KG1 (cell line): Measurements from ENCODE around the gene TADA3.
A peak's percentile ranks its signal among the peaks of the same experiment; 100 is the strongest.
"Not testable (repeated sequence)": the region's sequence is repeated elsewhere in the genome, so short reads cannot be mapped to it uniquely, and the experiment has no call there.

Experiments
- DNase-seq: peaks from one replicate; lab custom pipeline; 2025; lab: John Stamatoyannopoulos, UW

TADA3 gene

GRCh38 chr3:9783954-9784353 lies 8.3 kb downstream of the TADA3 start:
- DNase-seq: no peak

- no peak for DNase-seq
These were observed 9.5 kb downstream of the TADA3 start for GRCh38 chr3:9782770-9783169.

- no peak for DNase-seq
These were observed 10.2 kb downstream of the TADA3 start for GRCh38 chr3:9781978-9782603.

- DNase-seq: no peak
These were observed 10.7 kb downstream of the TADA3 start for GRCh38 chr3:9781551-9781950.

GRCh38 chr3:9780910-9781309 lies 11.4 kb downstream of the TADA3 start:
- DNase-seq: no peak

- no peak for DNase-seq
These were observed 11.8 kb downstream of the TADA3 start for GRCh38 chr3:9780458-9780812.

- DNase-seq: peak; percentile 97
These were observed 12.4 kb downstream of the TADA3 start for GRCh38 chr3:9779721-9780457.

- no peak for DNase-seq
These were observed 13.1 kb downstream of the TADA3 start for GRCh38 chr3:9779075-9779593.

GRCh38 chr3:9778143-9779074 lies 13.9 kb downstream of the TADA3 start:
- no peak for DNase-seq

GRCh38 chr3:9777694-9778021 lies 14.6 kb downstream of the TADA3 start:
- no peak for DNase-seq

GRCh38 chr3:9776896-9777693 lies 15.2 kb downstream of the TADA3 start:
- no peak for DNase-seq

GRCh38 chr3:9771007-9771406 lies 21.3 kb downstream of the TADA3 start:
- DNase-seq: not testable (repeated sequence)

GRCh38 chr3:9770276-9770812 lies 21.9 kb downstream of the TADA3 start:
- no peak for DNase-seq

- DNase-seq: no peak
These were observed 22.6 kb downstream of the TADA3 start, which contains the start of gene CAMK1 for GRCh38 chr3:9769426-9770275. Gene CAMK1 (minus strand): TSS chr3:9769947. CDS start chr3:9767749, 2,198 bp downstream.

- no peak for DNase-seq
These were observed 23.3 kb downstream of the TADA3 start for GRCh38 chr3:9769012-9769411.

GRCh38 chr3:9768141-9768775 lies 24.0 kb downstream of the TADA3 start:
- no peak for DNase-seq

GRCh38 chr3:9767418-9767817 lies 24.9 kb downstream of the TADA3 start:
- DNase-seq: no peak

- DNase-seq: no peak
These were observed 26.4 kb downstream of the TADA3 start for GRCh38 chr3:9765865-9766264.

GRCh38 chr3:9762871-9763270 lies 29.4 kb downstream of the TADA3 start:
- DNase-seq: no peak

GRCh38 chr3:9761919-9762318 lies 30.4 kb downstream of the TADA3 start:
- DNase-seq: no peak
